HG03575 (cell line): ENCODE measurements around the gene MAPRE3.
A peak's percentile ranks its signal among the peaks of the same experiment; 100 is the strongest.

Experiments used
- ATAC-seq: cut with Tn5 transposase; IDR thresholded peaks from one replicate; pipeline ENCODE4 v1.9.1; 2021; ENCODE audit not compliant: unreplicated experiment, insufficient number of reproducible peaks, low FRiP score; ENCODE audit errors: extremely low read depth

MAPRE3 gene

DNA sequence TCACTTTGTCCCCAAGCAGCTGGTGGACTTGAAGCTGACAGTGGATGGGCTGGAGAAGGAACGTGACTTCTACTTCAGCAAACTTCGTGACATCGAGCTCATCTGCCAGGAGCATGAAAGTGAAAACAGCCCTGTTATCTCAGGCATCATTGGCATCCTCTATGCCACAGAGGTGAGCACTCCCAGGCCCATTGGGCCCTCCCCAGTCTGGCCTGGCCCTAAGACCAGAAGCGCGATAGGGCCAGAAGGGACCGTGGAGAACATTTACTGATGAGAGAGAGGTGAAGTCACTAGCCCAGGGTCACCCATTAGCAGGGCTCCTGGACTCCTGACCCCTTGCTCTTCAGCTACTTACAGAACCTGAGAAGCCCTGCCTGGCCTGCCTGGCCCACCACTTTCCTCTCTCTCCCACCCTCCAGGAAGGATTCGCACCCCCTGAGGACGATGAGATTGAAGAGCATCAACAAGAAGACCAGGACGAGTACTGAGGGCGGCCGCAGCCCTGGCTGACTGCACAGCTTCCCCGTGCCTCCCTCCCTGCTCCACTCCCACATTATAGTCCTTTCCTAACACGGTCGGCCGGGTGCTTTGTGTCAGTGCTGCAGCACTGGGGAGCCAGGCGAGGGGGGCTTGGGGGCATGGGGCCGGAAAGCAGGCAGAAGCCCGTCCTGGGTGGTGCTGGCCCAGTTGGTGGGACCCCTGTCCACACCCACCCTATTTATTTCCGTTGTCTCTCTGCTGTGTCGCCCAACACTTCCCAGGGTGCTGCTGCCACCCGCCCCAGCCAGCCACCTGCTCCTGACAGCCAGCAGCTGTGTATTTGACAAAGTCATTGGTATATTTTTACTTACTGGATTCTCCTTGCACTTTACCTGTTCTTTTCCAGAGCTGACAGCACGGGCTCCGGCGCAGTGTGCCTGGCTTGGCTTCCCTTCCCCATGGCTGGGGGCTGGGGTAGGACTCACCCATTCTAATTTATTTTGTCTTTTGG lies 55.7 kb downstream of the MAPRE3 start:
- no peak for ATAC-seq

DNA sequence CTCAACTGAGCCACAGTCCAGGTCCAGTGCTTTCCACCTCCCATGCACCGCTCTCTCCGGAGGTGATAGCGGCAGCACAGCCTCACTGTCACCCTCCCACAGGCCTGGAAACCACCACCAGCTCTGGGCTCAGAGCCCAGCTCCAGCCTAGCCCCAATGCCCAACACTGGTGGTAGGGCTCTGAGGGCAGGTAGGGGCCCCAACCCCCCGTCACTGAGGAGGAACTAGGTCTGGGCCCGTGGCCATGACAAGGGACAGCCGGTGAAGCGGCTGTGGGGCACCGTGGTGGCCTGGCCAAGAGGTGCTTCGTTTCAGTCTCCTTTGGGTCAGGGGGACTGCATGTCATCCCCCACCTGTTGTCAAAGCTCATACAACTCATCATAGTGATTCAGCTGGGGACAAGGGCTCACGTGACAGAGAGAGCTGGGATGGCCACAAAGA lies 56.8 kb downstream of the MAPRE3 start:
- no peak for ATAC-seq

DNA sequence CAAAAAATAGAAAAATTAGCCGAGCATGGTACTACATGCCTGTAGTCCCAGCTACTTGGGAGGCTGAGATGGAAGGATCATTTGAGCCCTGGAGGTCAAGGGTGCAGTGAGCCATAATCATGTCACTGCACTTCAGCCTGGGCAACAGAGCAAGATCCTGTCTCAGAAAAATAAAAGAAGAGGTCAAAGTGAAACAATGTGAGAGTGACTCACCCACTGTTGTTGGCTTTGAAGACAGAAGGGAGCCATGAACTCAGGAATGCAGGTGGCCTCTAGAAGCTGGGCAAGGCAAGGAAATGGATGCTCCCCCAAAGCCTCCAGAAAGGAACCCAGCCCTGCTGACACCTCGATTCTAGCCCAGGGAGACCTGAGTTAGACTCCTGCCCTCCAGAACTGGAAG lies 58.6 kb downstream of the MAPRE3 start:
- no peak for ATAC-seq

DNA sequence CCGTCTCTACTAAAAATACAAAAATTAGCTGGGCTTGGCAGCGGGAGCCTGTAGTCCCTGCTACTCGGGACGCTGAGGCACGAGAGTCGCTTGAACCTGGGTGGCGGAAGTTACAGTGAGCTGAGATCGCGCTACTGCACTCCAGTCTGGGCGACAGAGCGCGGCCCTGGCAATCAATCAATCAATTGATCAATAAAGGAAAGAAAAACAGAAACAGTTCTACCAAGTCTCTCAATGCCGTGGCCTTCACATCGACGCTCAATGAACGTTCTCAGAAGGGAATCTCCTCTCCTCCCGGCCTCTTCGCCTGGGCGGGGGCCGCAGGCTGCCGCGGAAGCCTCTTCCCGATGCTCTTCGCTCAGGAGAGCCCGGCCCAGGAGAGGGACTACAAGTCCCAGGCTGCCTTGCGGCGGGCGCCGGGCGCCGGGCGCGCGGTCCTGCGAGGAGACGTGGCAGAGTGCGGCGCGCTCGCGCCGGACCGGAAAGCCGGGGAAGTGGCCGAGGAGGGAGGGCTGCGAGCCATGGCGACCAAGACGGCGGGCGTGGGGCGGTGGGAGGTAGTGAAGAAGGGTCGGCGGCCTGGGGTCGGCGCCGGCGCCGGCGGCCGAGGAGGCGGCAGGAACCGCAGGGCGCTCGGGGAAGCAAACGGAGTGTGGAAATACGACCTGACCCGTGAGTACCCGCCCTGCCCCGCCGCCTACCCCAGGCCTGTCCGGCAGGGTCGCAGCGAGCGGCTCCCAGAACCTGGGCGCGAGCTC lies 62.2 kb downstream of the MAPRE3 start, which contains the start of gene TMEM214:
TSS of gene TMEM214 (plus strand) at position 471 of the 758 bp plus-strand sequence. CDS start at position 522, 51 bp downstream.
- no peak for ATAC-seq

DNA sequence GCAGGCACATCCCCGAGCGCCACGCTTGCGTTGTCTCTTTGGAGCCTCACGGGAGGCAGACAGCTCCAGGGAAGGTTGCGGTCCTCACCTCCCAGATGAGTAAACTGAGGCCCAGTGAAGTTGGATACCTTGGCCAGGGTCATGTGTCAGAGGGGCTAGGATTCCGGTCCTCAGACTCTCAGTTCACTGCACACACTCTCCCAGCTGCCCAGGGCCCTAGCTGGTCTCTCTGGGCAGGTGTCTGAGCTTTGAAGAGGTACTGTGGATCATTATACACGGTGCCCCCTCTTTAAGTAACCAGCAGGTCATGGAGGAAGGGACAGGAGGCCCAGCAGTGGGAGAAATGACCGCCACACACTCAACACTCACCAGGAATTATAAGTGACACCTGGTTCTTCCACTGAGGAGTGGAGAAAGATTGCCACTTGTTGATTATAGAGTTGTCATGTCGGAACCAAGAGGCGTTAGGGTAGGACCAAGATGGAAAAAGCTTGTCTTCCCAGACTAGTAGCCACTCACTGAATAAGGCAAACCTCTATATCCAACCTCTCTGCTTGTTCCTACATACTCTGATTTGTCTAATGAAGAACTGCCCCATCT lies 62.9 kb downstream of the MAPRE3 start:
- no peak for ATAC-seq

DNA sequence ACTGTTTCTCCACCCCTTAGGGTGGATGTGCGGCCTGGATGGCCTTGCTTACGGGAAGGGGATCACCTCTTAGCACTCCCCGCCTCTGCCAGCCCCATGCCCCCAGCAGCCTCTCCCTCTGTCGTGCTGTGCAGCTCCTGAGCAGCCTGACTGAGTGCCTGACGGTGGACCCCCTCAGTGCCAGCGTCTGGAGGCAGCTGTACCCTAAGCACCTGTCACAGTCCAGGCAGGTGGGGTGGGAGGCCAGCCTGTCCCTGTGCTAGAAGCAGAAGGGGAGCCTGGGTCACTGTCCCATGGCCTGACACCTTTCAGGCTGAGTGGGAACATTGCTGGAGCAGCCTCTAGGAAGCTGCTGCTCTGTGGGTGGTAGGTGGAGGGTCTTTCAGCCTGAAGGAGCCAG lies 67.6 kb downstream of the MAPRE3 start:
- no peak for ATAC-seq

DNA sequence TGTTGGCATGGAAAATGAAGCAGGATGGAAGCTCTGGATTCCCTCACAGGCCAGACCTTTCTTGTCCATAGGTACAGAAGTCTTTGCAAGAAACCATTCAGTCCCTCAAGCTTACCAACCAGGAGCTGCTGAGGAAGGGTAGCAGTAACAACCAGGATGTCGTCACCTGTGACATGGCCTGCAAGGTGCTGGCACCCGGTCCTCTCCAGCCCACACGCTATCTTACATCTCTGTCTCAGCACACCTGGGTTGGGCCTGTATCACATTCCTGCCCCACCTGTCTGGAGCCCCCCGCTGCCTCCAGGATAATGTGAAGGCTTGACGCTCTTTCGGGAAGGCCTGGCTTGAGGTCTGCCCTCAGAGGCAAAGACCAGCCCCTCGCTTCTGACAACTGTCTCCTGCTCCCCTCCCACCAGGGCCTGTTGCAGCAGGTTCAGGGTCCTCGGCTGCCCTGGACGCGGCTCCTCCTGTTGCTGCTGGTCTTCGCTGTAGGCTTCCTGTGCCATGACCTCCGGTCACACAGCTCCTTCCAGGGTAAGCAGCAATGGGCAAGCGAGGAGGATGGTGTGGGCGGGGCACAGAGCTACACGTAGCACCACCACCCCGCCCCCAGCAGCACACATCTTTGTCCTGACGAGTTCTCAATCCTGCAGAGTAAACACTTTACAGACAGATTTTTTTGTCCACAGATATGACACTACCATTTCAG lies 68.3 kb downstream of the MAPRE3 start:
- ATAC-seq: no peak

DNA sequence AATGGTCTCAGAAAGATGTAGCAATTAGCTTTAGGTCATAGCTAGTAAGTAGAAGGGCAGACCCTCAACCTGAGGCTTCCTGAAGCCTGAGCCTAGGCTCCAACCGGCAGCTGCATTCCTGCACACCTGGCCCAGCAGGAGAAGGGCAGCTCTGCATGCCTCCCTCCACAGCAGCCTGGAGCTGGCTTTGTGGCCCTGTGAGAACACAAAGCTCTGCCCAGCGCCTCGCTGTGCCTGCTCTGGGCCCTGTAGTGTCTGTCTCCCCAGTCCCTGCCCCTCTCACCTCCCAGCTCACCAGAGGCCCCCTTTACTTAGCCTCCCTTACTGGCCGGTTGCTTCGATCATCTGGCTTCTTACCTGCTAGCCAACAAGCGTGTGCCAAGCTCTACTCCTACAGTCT lies 69.0 kb downstream of the MAPRE3 start:
- ATAC-seq: no peak

DNA sequence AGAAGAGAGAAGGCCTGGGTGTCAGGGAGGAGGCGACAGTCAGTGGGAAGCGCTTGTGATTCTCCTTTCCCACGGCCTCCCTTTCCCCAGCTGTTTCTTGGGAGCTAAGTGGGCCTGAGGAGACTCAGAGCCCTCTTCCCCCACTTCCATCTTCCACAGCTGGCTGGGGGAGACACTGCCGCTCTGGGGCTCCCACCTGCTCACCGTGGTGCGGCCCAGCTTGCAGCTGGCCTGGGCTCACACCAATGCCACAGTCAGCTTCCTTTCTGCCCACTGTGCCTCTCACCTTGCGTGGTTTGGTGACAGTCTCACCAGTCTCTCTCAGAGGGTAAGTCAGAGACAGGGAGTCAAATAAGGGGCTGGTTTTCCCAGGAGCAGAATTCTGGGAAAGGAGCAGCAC lies 69.4 kb downstream of the MAPRE3 start:
- no peak for ATAC-seq

DNA sequence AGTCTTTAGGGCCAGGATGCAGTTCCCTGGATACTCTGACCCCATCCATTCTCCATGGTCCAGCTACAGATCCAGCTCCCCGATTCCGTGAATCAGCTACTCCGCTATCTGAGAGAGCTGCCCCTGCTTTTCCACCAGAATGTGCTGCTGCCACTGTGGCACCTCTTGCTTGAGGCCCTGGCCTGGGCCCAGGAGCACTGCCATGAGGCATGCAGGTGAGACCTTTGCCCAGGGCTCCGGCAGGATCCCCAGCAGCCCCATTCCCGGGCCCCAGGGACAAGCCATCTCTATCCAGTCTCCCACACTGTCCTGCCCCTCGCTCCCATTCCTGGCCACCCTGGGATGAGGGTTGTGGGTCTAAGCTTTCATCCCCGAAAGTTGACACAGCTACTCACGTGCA lies 69.8 kb downstream of the MAPRE3 start:
- ATAC-seq: no peak

DNA sequence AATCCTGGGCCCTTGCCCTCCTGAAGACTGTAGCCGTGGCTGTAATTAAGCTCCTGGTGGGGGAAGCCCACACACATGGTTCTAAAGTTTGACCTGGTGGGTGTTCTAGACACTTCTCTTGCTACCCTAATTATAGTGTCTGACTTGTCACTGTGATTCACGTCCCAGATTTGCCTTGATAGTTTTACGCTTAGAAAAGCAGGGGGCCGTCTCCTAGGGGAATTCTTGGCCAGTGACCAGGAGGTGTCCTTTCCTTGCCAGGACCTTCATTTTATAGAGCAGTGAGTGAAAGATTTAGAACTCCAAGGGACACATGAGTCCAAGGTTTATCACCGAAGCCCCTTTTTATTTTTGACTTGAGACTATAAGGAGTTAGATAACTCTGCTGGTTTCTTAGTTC lies 71.3 kb downstream of the MAPRE3 start:
- no peak for ATAC-seq

DNA sequence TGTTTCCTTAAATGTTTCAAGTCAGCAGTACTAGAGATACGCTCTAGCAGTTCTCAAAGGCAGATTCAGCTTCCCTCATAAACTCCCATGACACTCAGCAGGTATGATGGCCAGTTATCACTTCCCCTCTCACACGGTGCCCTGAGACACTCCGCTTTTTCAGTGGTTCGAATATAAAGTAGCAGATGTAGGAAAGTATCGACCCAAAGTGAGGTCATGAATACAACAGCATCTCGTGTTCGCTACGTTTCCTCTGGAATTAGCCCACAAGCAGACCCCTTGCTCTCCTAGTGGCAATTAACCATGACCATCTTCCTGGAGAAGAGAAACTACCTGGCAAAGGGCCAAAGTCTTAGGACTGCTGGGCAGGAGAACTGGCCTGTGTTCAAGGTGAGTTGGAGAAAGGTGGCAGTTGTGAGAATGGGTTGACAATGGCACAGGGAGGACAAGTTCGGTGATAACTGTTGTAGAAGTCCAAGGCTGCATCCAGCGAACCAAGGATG lies 71.8 kb downstream of the MAPRE3 start:
- no peak for ATAC-seq

DNA sequence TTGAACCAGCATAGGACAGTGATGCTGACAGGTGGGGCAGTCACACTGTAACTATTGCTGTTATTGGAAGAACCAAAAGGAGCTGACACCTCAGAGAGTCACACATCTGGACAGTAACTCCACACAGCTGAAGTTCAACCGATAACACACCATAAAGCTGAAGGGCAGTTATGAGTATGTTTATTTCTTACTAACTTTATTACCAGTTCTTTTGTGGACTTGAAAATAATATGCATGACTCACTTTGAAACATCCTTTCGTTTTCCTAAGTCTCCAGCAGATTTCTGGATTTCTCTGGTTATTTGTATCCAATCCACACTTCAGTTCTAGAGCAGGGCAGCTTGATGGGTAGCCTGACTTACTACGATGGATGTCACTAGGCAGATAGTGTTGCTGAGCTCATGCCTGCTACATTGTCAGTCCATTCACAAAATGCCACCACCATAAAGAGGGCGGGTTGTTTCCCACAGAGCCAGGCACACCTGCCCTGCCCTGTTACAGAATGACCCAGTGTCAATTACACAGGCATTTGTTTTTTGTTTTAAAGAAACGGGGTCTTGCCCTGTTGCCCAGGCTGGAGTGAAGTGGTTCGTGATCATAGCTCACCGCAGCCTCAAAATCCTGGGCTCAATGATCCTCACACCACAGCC lies 72.7 kb downstream of the MAPRE3 start:
- no peak for ATAC-seq

DNA sequence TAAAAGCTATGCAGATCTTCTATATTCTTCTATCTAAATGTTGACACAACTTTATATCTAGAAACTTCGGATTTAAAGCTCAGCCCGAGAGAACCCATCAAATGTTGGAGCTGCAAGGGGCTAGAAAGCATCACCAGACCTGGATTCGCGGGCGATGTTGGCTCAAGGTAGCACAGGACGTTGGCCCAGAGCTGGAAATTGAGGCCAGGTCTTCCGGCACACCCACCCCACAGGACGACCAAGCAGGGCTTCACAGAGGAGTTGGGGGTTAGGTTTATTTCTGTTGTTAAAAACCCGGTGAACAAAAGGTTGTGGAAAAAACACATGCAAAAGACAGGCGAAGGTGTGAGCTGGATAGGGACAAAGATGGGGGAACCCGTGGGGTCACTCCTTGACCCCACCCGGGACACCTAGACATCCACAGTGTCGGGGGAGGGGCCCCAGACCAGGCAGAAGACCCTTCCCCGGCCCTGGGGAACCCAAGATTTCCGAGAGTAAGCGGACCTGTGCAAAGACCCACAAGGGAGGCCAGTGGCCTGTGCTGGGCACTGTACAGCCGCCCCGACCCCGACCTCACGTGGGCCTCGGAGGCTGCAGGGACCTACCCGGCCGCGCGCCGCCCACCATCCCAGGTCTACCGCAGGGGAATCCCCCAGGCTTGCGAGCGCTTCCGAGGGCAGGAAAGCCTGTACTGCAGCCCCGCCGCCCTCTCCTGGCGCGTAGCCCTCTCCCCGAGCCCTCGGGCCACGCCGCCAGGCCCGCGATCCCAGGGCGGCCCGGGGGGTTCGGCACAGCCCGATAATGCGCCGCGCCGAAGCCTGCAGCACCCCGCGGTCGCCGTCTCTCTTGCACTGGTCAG lies 79.2 kb downstream of the MAPRE3 start:
- ATAC-seq: no peak

DNA sequence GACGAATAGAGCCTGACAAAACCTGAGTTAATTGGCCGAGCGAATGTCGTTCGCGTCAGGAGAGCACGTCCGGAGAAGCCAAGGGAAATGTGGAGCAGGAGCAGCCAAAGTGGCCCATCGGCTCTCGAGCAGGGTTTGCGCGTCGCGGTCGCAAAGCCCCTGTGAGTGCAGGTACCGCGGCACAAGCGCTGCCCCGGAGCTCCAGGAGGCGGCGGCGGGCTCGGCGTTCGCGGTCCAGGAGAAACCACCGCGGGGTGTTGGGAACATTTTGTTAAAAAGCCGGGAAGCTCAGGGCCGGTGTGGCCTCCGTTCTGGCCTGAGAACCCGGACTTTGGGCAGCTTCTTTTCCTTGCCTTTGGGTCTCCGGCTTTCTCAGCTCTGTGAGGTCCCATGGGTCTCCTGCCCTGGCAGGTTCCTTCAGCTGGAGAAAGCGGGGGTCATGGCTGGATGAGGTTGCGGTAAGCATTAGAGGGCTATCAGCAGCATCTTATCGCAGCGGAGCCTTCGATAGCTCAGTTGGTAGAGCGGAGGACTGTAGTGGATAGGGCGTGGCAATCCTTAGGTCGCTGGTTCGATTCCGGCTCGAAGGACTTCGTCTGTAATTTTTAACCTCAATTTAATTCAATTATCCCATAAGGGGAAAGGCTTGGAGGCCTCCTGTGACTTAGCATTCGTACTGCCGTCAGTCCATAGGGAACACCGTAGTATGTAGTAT lies 80.0 kb downstream of the MAPRE3 start:
- peak; percentile 33 for ATAC-seq

DNA sequence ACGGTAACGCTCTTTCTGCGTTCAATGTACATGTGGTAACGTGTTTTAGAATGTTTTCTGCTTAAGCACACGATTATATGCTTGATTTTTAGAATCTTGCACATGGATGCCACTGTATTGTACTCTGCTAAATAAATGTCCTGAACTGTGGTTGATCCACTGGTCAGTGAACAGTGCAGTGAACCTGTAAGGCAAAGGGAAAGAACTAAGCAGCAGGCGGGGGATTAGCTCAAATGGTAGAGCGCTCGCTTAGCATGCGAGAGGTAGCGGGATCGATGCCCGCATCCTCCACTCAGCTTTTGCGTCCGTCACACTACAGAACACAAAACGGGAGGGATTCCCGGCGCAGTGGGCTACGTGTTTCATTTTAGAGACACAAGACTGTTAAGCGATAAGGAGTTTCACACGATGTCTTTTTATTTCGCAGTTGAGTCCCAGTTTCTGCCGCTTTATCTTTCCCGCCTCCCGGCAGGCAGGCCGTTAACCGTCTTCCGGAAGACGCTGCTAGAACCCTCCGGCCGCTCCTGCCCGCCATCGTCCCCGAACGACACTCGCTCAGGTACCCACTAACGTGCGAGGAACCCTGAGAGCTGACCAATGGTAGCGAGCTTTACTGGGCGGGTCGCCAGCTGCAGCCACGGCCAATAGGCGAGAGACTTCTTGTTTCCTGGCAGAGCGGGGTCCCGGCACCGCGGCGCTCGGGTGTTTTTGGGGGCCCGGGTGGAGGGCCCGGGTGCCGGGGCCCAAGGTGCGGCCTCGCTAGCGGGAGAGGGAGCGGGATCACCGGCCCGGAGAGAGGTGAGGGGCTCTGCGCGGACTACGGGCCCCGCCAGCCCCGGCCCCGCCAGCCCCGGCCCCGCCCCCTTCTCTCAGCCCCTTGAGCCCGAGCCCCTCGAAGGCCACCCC lies 80.8 kb downstream of the MAPRE3 start, which contains the start of gene AGBL5:
TSS of gene AGBL5 (plus strand) at position 673 of the 906 bp plus-strand sequence. CDS start 1,291 bp downstream, outside the sequence.
- ATAC-seq: peak; percentile 51
